Upper lobe of left lung (tissue), 4 donors: ENCODE results near the gene DNER.

Source experiments
- CTCF ChIP-seq, 6 experiments: fragments of 450-650 bp in 4 of 6; fragments of 200-600 bp in 2 of 6; sonication (generic) in 2 of 6; IDR thresholded peaks; one replicate each; pipeline ENCODE4 v1.5.1; 2016 to 2019; ENCODE audit warnings: antibody characterized with exemption in 6 of 6
- POLR2A ChIP-seq, 4 donors: fragments of 450-650 bp; IDR thresholded peaks; one replicate each; pipeline ENCODE4 v1.5.1; 2016 to 2017; ENCODE audit warnings: antibody characterized with exemption in 4 of 4, mild to moderate bottlenecking in 2 of 4
- POLR2AphosphoS5 ChIP-seq, 2 donors: sonication (generic); formaldehyde crosslinking; IDR thresholded peaks; one replicate each; pipeline ENCODE4 v1.5.1; 2017; ENCODE audit warnings: antibody characterized with exemption in 2 of 2

GRCh38 chr2:229488232-229488631 lies 226.1 kb downstream of the DNER start:
- no peak for TF ChIP-seq CTCF (IDR thresholded peaks at IDR 0.05)
- TF ChIP-seq POLR2A (IDR thresholded peaks at IDR 0.05), result no peak
- no peak for TF ChIP-seq POLR2AphosphoS5 (IDR thresholded peaks at IDR 0.05)
